ENCODE measurements around the gene PAPSS2. TPM values are rescaled to one million over a fixed set of nuclear protein-coding genes. Genes with fewer than 3 reads are reported as not detected.
"Not testable (repeated sequence)": the region's sequence is repeated elsewhere in the genome, so short reads cannot be mapped to it uniquely, and the experiment has no call there.

The PAPSS2 gene
- total and polyA plus RNA-seq, 11 donors: 1.9 to 32.6 (median 5.8) TPM

DNA sequence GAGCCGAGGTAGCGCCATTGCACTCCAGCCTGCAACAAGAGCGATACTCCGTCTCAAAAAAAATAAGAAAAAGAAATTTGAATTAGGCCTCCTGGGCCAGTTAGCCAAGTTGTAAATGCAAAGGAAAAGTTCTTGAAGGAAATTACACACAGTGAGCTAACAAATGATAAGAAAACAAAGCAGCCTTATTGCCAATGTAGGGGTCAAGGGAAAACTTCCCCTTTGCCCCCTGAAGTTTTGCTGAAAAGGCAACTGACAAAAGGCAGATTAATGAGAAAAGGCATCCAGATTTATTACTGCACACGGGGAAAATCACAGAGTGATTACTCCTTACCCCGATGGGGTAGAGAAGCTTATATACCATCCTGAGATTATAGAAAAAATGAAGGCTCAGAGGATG is 70.3 kb downstream of the PAPSS2 start:
- H3K36me3 ChIP-seq: peaks cover 0 to 9% (median 0%) of the 10 kb centered on the region in 9 donors
- intact Hi-C loops (cut with DNase I): loop anchor here in 4 of 10 donors (5.0 to 10.0 kb wide), 3 partner anchors 193 to 198 kb away; no protein-coding TSS in a partner anchor
- no peak overlapping the region for H3K4me3 ChIP-seq
- WGBS, 4 donors: 77 to 91% (median 82%) methylated on average over 6 of the region's 6 CpGs
- TF ChIP-seq POLR2A (IDR thresholded peaks at IDR 0.05): no peak
- TF ChIP-seq, protein P1, sequence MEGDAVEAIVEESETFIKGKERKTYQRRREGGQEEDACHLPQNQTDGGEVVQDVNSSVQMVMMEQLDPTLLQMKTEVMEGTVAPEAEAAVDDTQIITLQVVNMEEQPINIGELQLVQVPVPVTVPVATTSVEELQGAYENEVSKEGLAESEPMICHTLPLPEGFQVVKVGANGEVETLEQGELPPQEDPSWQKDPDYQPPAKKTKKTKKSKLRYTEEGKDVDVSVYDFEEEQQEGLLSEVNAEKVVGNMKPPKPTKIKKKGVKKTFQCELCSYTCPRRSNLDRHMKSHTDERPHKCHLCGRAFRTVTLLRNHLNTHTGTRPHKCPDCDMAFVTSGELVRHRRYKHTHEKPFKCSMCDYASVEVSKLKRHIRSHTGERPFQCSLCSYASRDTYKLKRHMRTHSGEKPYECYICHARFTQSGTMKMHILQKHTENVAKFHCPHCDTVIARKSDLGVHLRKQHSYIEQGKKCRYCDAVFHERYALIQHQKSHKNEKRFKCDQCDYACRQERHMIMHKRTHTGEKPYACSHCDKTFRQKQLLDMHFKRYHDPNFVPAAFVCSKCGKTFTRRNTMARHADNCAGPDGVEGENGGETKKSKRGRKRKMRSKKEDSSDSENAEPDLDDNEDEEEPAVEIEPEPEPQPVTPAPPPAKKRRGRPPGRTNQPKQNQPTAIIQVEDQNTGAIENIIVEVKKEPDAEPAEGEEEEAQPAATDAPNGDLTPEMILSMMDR (IDR thresholded peaks at IDR 0.05): no peak
- no peak for DNase-seq
- no peaks in the 10 kb centered on the region for H3K27me3 ChIP-seq
- no peak overlapping the region for H3K27ac ChIP-seq
- no peaks in the 10 kb centered on the region for H3K9me3 ChIP-seq
- no peak for ATAC-seq
- peaks cover 0 to 11% (median 4%) of the 10 kb centered on the region in 12 donors for H3K4me1 ChIP-seq

DNA sequence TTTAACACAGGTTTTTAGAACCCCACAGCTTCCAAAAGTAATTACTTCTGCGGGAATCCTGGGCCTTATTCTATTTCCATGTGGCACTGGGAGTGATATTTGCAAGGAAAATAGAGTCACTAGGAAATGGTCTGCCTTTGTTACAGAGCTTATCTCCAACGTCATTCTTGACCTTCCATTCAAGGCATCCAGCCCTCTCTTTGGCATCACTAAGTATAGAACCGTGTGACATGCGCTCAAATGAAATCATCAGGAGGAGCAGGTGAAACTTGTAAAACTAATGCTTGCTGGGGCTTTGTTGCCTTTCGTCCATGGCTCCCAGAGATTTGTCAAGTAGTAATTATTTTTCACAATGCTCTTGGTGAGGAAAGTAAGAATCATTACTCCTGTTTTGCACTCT is 73.4 kb downstream of the PAPSS2 start:
- Histone ChIP-seq H3K27me3 (no peaks in the 10 kb centered on the region), H3K9me3 (no peaks in the 10 kb centered on the region), H3K27ac (peak overlapping the region in 1 of 12 donors; percentile 9), H3K4me1 (peaks cover 0 to 14% (median 6%) of the 10 kb centered on the region in 12 donors), H3K4me3 (no peak overlapping the region), H3K36me3 (no peaks in the 10 kb centered on the region)
- DNase-seq (no peak), ATAC-seq (peak in 3 of 4 donors; percentile 75 to 88 (median 86))
- no peak for TF ChIP-seq POLR2A (IDR thresholded peaks at IDR 0.05)
- TF ChIP-seq, protein P1 (IDR thresholded peaks at IDR 0.05): no peak
- intact Hi-C loops (cut with DNase I): loop anchor here in 4 of 10 donors (5.0 to 10.0 kb wide), 3 partner anchors 196 to 201 kb away; no protein-coding TSS in a partner anchor
- 51 to 61% (median 53%) methylated on average over 5 of the region's 5 CpGs for WGBS, 4 donors

DNA sequence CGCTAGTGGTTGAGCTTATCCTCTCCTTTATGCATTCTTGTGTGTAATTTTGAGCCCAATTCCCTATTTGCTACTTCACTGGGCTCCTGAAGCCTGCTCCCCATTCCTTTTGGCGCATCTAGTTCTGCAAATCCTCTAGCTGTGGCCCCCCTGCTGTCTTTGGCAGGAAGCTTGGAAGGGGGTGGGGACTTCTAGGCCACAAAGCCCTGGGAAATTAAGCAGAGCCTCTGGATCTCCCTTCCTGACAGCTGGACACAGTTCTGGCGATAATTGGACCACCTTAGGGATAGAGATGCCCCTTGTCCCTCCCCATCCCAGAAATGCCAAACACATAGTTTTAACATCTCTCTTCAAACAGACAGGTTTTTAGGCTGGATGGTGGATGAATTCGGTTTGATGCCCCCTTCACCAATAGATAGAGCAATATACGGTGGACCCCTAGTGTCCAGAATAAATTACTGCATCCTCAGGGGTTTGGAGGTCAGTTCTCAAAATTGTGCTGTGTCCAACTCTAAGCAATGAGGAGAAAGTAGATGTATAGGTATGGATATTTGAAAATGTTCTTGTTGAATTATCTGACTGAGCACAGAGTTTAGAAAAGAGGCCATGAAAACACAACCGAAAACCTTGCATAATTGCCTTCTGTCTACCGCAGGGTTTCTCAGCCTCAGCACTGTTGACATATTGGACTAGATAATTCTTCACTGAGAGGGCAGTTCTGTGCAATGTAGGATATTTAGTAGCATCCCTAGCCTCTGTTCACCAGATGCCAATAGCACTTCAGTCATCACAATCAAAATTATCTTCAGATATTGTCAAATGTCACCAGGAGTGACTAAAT is 75.5 kb downstream of the PAPSS2 start:
- Histone ChIP-seq H3K36me3 (no peaks in the 10 kb centered on the region), H3K27ac (no peak overlapping the region), H3K4me1 (peaks cover 0 to 21% (median 6%) of the 10 kb centered on the region in 12 donors), H3K9me3 (no peaks in the 10 kb centered on the region), H3K27me3 (no peaks in the 10 kb centered on the region), H3K4me3 (no peak overlapping the region)
- DNase-seq (peak in 3 of 5 donors; percentile 25 to 40 (median 34)), ATAC-seq (peak; percentile 68 to 87 (median 82))
- intact Hi-C loops (cut with DNase I): loop anchor here (1.0 to 10.0 kb wide), 9 partner anchors 78 to 203 kb away; no protein-coding TSS in a partner anchor
- TF ChIP-seq POLR2A (IDR thresholded peaks at IDR 0.05): no peak
- TF ChIP-seq, protein P1 (IDR thresholded peaks at IDR 0.05): peak; percentile 59 to 86 (median 82)
- WGBS, 4 donors: 36 to 40% (median 39%) methylated on average over 7 of the region's 7 CpGs

DNA sequence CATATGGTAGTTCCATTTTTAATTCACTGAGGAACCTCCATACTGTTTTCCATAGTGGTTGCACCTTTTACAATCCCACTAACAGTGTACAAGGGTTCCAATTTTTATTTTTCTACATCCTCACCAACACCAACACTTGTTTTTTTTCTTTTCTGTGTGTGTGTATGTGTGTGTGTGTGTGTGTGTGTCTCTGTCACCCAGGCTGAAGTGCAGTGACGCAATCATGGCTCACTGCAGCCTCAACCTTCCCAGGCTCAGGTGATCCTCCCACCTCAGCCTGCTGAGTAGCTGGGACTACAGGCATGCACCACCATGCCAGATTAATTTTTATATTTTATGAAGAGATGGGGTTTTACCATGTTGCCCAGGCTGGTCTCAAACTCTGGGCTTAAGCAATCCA is 78.6 kb downstream of the PAPSS2 start:
- intact Hi-C loops (cut with DNase I): loop anchor here in 6 of 10 donors (5.0 to 10.0 kb wide), 2 partner anchors 203 to 206 kb away; no protein-coding TSS in a partner anchor
- 96 to 100% (median 99%) methylated on average over 1 of the region's 1 CpG for WGBS, 4 donors
- H3K9me3 ChIP-seq, H3K36me3 ChIP-seq, H3K27ac ChIP-seq, H3K4me3 ChIP-seq, ATAC-seq, DNase-seq, H3K27me3 ChIP-seq: not testable (repeated sequence)
- H3K4me1 ChIP-seq: peaks cover 0 to 26% (median 6%) of the 10 kb centered on the region in 12 donors
